K562 (cell line): ENCODE data around the gene MPRIP. TPM values are rescaled to one million over a fixed set of nuclear protein-coding genes. Genes with fewer than 3 reads are reported as not detected.

Experiments
- AFF1 ChIP-seq, 2 experiments: fragments of 450-650 bp; IDR thresholded peaks; 2 replicates each; pipeline ENCODE4 v1.6.1; 2018; ENCODE audit warnings: mild to moderate bottlenecking in 2 of 2, low read depth in 1 of 2; ENCODE audit not compliant: partially characterized antibody in 2 of 2
- BDP1 ChIP-seq: IDR thresholded peaks from 3 replicates; pipeline ENCODE4 v1.6.1; 2011; ENCODE audit not compliant: insufficient read length, insufficient read depth
- DPF2 ChIP-seq: fragments of 450-650 bp; IDR thresholded peaks from 2 replicates; pipeline ENCODE4 v1.6.1; 2016
- GABPA ChIP-seq: fragments of 200-800 bp; sonication (Bioruptor generic); conservative IDR thresholded peaks from 2 replicates; pipeline ENCODE4 v1.6.1; 2016; ENCODE audit warnings: low read depth, missing genetic modification characterization, missing compliant biosample characterization
- KLF6 ChIP-seq: fragments of 250-450 bp; sonication (Bioruptor Pico); IDR thresholded peaks from 2 replicates; pipeline ENCODE4 v1.4.0; 2020; ENCODE audit warnings: mild to moderate bottlenecking, moderate library complexity, borderline replicate concordance
- MEIS2 ChIP-seq: fragments of 450-650 bp; IDR thresholded peaks from 2 replicates; pipeline ENCODE4 v1.6.1; 2014; ENCODE audit warnings: mild to moderate bottlenecking; ENCODE audit not compliant: partially characterized antibody
- NRF1 ChIP-seq, 2 experiments: fragments of 450-650 bp; IDR thresholded peaks in 1 of 2; conservative IDR thresholded peaks in 1 of 2; 2 replicates each; pipeline ENCODE4 v1.6.1; 2014; ENCODE audit warnings: mild to moderate bottlenecking in 2 of 2
- POLR2AphosphoS2 ChIP-seq: IDR thresholded peaks from 2 replicates; pipeline ENCODE4 v1.6.1; 2012; ENCODE audit warnings: low read length, improper control_type of control experiment
- ZNF274 ChIP-seq: IDR thresholded peaks from 2 replicates; pipeline ENCODE4 v1.6.1; 2011; ENCODE audit warnings: low read depth, mild to moderate bottlenecking, low read length, moderate library complexity, borderline replicate concordance
- ZNF511 ChIP-seq: sonication (generic); formaldehyde crosslinking; IDR thresholded peaks from 2 replicates; pipeline ENCODE4 v1.8.0; 2022; ENCODE audit warnings: mild to moderate bottlenecking, missing genetic modification reagents
- polyA plus RNA-seq, 8 experiments: library from polyadenylated mRNA; depleted of rRNA in 4 of 8; stranded (reverse) in 5 of 8; unstranded in 3 of 8; fragments of >200 nt; fragmentation: Nextera tagmentation in 2 of 8; fragmentation: Illumina TruSeq in 1 of 8; extraction: Ambion mirVana in 2 of 8; extraction: Trizol in 1 of 8; gene quantifications; 2 replicates each; pipeline versions ENCODE4 v1.2.1 to v1.2.3, GENCODE V29; 2011 to 2014; ENCODE audit warnings: inconsistent platforms in 1 of 8, missing spikeins in 1 of 8
- total RNA-seq, 7 experiments: library from RNA; depleted of rRNA in 6 of 7; stranded (reverse); fragments of >200 nt in 6 of 7; fragmentation: Illumina TruSeq in 2 of 7; extraction: Trizol in 2 of 7; gene quantifications; 2 replicates each; pipeline versions ENCODE4 v1.2.1 to v1.2.3, GENCODE V29; 2011 to 2021; ENCODE audit warnings: low replicate concordance in 1 of 7
- TF ChIP-seq, protein P1 (sequence below), 2 experiments: fragments of 450-650 bp; IDR thresholded peaks; 2 replicates each; pipeline ENCODE4 v1.6.1; 2016; ENCODE audit warnings: mild to moderate bottlenecking in 2 of 2, borderline replicate concordance in 1 of 2, low read depth in 1 of 2, moderate library complexity in 1 of 2
- TF ChIP-seq, protein P2 (sequence below): IDR thresholded peaks from 2 replicates; pipeline ENCODE4 v1.6.1; 2016; ENCODE audit warnings: missing genetic modification characterization, missing compliant biosample characterization

The MPRIP gene
- total and polyA plus RNA-seq, 9 of the 15 experiments (the other 6 are each of a cell fraction or from before 2014, with no cell fraction given) = 10.0 to 72.6 (median 30.1) TPM

GRCh38 chr17:17090642-17091103, 48.4 kb downstream of the MPRIP start (continued):
- TF ChIP-seq, protein P1, sequence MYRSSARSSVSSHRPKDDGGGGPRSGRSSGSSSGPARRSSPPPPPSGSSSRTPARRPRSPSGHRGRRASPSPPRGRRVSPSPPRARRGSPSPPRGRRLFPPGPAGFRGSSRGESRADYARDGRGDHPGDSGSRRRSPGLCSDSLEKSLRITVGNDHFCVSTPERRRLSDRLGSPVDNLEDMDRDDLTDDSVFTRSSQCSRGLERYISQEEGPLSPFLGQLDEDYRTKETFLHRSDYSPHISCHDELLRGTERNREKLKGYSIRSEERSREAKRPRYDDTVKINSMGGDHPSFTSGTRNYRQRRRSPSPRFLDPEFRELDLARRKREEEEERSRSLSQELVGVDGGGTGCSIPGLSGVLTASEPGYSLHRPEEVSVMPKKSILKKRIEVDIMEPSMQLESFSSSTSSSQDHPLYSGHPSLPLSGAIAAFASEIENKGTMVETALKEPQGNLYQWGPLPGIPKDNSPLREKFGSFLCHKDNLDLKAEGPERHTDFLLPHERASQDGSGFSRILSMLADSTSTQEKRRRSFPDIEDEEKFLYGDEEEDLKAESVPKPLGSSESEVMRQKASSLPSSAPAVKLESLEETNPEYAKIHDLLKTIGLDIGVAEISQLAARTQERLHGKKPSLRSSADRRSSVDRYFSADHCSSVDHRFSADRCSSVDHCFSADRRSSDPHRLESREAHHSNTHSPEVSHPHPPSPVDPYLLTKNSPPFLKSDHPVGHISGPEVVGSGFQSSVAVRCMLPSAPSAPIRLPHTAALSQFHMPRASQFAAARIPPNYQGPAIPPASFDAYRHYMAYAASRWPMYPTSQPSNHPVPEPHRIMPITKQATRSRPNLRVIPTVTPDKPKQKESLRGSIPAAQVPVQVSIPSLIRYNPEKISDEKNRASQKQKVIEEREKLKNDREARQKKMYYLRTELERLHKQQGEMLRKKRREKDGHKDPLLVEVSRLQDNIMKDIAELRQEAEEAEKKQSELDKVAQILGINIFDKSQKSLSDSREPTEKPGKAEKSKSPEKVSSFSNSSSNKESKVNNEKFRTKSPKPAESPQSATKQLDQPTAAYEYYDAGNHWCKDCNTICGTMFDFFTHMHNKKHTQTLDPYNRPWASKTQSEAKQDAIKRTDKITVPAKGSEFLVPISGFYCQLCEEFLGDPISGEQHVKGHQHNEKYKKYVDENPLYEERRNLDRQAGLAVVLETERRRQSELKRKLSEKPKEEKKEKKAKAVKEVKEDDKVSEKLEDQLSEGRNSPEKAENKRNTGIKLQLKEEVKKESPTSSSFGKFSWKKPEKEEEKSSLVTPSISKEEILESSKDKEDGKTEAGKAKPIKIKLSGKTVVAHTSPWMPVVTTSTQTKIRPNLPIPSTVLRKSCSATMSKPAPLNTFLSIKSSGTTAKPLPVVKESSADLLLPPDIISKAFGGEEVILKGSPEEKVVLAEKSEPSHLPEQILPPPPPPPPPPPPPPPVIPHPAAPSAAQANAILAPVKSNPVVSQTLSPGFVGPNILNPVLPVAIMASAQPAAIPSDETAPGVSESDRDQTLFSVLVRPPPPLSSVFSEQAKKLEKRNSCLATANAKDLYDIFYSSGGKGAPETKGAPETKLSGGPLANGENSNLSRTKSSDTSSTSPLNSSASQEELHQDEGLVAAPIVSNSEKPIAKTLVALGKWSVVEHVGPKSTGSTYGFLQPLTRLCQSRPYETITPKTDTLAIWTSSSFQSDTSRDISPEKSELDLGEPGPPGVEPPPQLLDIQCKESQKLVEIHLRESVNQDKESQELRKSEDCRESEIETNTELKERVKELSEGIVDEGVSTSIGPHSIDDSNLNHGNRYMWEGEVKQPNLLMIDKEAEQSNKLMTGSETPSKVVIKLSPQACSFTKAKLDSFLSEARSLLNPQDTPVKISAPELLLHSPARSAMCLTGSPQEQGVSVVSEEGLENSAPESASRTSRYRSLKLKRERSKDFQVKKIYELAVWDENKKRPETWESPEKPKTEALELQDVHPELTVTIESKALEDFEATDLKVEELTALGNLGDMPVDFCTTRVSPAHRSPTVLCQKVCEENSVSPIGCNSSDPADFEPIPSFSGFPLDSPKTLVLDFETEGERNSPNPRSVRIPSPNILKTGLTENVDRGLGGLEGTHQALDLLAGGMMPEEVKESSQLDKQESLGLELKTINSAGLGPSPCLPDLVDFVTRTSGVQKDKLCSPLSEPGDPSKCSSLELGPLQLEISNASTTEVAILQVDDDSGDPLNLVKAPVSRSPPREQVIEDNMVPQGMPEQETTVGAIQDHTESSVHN (IDR thresholded peaks at IDR 0.05; ENCODE audit: borderline replicate concordance in 1 of 2, low read depth in 1 of 2) = no peak
- TF ChIP-seq ZNF511 (CRISPR knock-in tag) = no peak
- TF ChIP-seq DPF2 = no peak
- TF ChIP-seq, protein P2, sequence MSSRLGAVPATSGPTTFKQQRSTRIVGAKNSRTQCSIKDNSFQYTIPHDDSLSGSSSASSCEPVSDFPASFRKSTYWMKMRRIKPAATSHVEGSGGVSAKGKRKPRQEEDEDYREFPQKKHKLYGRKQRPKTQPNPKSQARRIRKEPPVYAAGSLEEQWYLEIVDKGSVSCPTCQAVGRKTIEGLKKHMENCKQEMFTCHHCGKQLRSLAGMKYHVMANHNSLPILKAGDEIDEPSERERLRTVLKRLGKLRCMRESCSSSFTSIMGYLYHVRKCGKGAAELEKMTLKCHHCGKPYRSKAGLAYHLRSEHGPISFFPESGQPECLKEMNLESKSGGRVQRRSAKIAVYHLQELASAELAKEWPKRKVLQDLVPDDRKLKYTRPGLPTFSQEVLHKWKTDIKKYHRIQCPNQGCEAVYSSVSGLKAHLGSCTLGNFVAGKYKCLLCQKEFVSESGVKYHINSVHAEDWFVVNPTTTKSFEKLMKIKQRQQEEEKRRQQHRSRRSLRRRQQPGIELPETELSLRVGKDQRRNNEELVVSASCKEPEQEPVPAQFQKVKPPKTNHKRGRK (tag) = no peak
- no peak for TF ChIP-seq POLR2AphosphoS2
- TF ChIP-seq KLF6 = no peak
- TF ChIP-seq GABPA (tag) = no peak
- no peak for TF ChIP-seq AFF1 (IDR thresholded peaks at IDR 0.05; ENCODE audit: low read depth in 1 of 2, partially characterized antibody in 2 of 2)
- TF ChIP-seq BDP1 = no peak
- no peak for TF ChIP-seq MEIS2
- no peak for TF ChIP-seq ZNF274
- TF ChIP-seq NRF1 (conservative IDR thresholded peaks at IDR 0.05 in 1 of 2, IDR thresholded peaks at IDR 0.05 in 1 of 2) = no peak
